HepG2 (cell line): ENCODE results near the gene COQ10B. TPM values are rescaled to one million over a fixed set of nuclear protein-coding genes. Genes with fewer than 3 reads are reported as not detected.

Experiments used
- ATAC-seq: fragments of 200-7000 bp; cut with Tn5 transposase; 3 replicates; pipeline ENCODE4 v1.9.1; 2020; ENCODE audit warnings: mild to moderate bottlenecking, moderate library complexity
- BruUV-seq: library from RNA; stranded (reverse); fragments of 400-500 nt; replicated peaks from 2 replicates; lab custom pipeline; 2021; lab: Mats Ljungman, UMichigan
- CTCF ChIA-PET: fragments of 300-600 bp; formaldehyde crosslinking; extraction: SDS; loops from one replicate; lab custom pipeline; 2021; ENCODE audit warnings: low total read pairs, inconsistent platforms, low intra/inter-chr PET ratio; lab: Yijun Ruan, JAX
- POLR2A ChIA-PET: fragments of 350-600 bp; sonication (Branson Sonifier 250); formaldehyde crosslinking; loops from one replicate; lab custom pipeline; 2020; ENCODE audit warnings: antibody characterized with exemption, inconsistent platforms; lab: Yijun Ruan, JAX
- DNase-seq: peaks from one replicate; pipeline ENCODE4 v3.0.0-alpha.2; 2015; ENCODE audit warnings: low spot score
- FAIRE-seq: peaks from 3 replicates; lab custom pipeline; 2011; peaks lifted over from hg19 to GRCh38; lab: Jason Lieb, UNC
- H2AFZ ChIP-seq: one replicate; pipeline ENCODE4 v1.6.1; 2011; ENCODE audit warnings: low read length, inconsistent platforms
- H3K27ac ChIP-seq: fragments of 300-600 bp; 3 replicates; pipeline ENCODE4 v1.8.0; 2011; ENCODE audit warnings: mixed run types, mild to moderate bottlenecking, mixed read lengths, low read length, inconsistent platforms; ENCODE audit not compliant: insufficient read depth; ENCODE audit errors: extremely low read length
- H3K27me3 ChIP-seq, 2 experiments: fragments of 200-600 bp in 1 of 2; 2 replicates in 1 of 2; 3 replicates in 1 of 2; pipeline versions ENCODE4 v1.6.0 to v1.8.0; 2011; ENCODE audit warnings: low read length in 2 of 2, mild to moderate bottlenecking in 2 of 2, moderate library complexity in 2 of 2, inconsistent platforms in 1 of 2; ENCODE audit not compliant: insufficient read depth in 2 of 2, control insufficient read depth in 1 of 2
- H3K36me3 ChIP-seq, 2 experiments: fragments of 200-600 bp in 1 of 2; replicated peaks in 1 of 2; 2 replicates in 1 of 2; 3 replicates in 1 of 2; pipeline versions ENCODE4 v1.5.1 to v1.8.0; 2011; ENCODE audit warnings: low read length in 2 of 2, inconsistent platforms in 1 of 2; ENCODE audit not compliant: insufficient read depth in 2 of 2, control insufficient read depth in 1 of 2
- H3K4me1 ChIP-seq: 2 replicates; pipeline ENCODE4 v1.5.1; 2012; ENCODE audit warnings: low read length, inconsistent platforms; ENCODE audit not compliant: insufficient read depth
- H3K4me2 ChIP-seq: 2 replicates; pipeline ENCODE4 v1.6.0; 2011; ENCODE audit warnings: low read depth, low read length, inconsistent platforms
- H3K4me3 ChIP-seq, 3 experiments: fragments of 200-600 bp in 1 of 3; sonication (generic), shearing (Covaris generic) in 1 of 3; replicated peaks in 1 of 3; 2 replicates each; pipeline ENCODE4 v1.5.1; 2011 to 2016; ENCODE audit warnings: low read length in 3 of 3, inconsistent platforms in 2 of 3, low read depth in 2 of 3, mild to moderate bottlenecking in 2 of 3, control low read depth in 1 of 3, mixed read lengths in 1 of 3; ENCODE audit not compliant: insufficient read depth in 1 of 3
- H3K79me2 ChIP-seq: one replicate; pipeline ENCODE4 v1.6.1; 2011; ENCODE audit warnings: low read length, inconsistent platforms; ENCODE audit not compliant: insufficient read depth
- H3K9ac ChIP-seq: 2 replicates; pipeline ENCODE4 v1.6.0; 2011; ENCODE audit warnings: mild to moderate bottlenecking, low read depth, low read length, inconsistent platforms; ENCODE audit not compliant: insufficient read depth
- H3K9me3 ChIP-seq: 2 replicates; pipeline ENCODE4 v1.5.1; 2012; ENCODE audit warnings: mild to moderate bottlenecking, low read length
- H4K20me1 ChIP-seq: 2 replicates; pipeline ENCODE4 v1.6.0; 2011; ENCODE audit warnings: inconsistent platforms, mild to moderate bottlenecking, low read length, moderate library complexity; ENCODE audit not compliant: insufficient read depth
- ARID3A ChIP-seq: IDR thresholded peaks from 2 replicates; pipeline ENCODE4 v1.6.1; 2012; ENCODE audit warnings: low read depth, low read length, improper control_type of control experiment
- CEBPG ChIP-seq: IDR thresholded peaks from 2 replicates; pipeline ENCODE4 v1.6.1; 2016
- DDIT3 ChIP-seq: sonication (generic); formaldehyde crosslinking; IDR thresholded peaks from 2 replicates; pipeline ENCODE4 v1.4.0; 2020; ENCODE audit warnings: mild to moderate bottlenecking, missing genetic modification reagents
- DNMT3B ChIP-seq: conservative IDR thresholded peaks from 2 replicates; pipeline ENCODE4 v1.6.1; 2016; ENCODE audit warnings: missing biosample characterization, control low read depth
- FOXP1 ChIP-seq, 2 experiments: fragments of 450-650 bp in 1 of 2; IDR thresholded peaks; 2 replicates each; pipeline ENCODE4 v1.6.1; 2017 to 2018; ENCODE audit warnings: antibody characterized with exemption in 1 of 2
- IRF2 ChIP-seq: IDR thresholded peaks from 2 replicates; pipeline ENCODE4 v1.6.1; 2018; ENCODE audit warnings: missing genetic modification reagents, missing compliant biosample characterization
- NFE2 ChIP-seq: sonication (generic); formaldehyde crosslinking; IDR thresholded peaks from 2 replicates; pipeline ENCODE4 v1.4.0; 2020; ENCODE audit warnings: missing genetic modification reagents
- NR2F1 ChIP-seq, 2 experiments: fragments of 450-650 bp in 1 of 2; formaldehyde crosslinking in 1 of 2; IDR thresholded peaks; 2 replicates each; pipeline versions ENCODE4 v1.5.0 to v1.6.1; 2016 to 2020; ENCODE audit warnings: mild to moderate bottlenecking in 1 of 2, missing compliant biosample characterization in 1 of 2, missing genetic modification reagents in 1 of 2, moderate library complexity in 1 of 2
- SALL2 ChIP-seq: sonication (generic); formaldehyde crosslinking; IDR thresholded peaks from 2 replicates; pipeline ENCODE4 v1.8.1; 2023; ENCODE audit warnings: mild to moderate bottlenecking, missing genetic modification reagents, inconsistent platforms
- SAP130 ChIP-seq: IDR thresholded peaks from 2 replicates; pipeline ENCODE4 v1.6.1; 2016; ENCODE audit warnings: low read depth
- SOX5 ChIP-seq: IDR thresholded peaks from 2 replicates; pipeline ENCODE4 v1.6.1; 2016; ENCODE audit warnings: borderline replicate concordance
- TCF7L2 ChIP-seq: IDR thresholded peaks from 2 replicates; pipeline ENCODE4 v1.6.1; 2011; ENCODE audit warnings: mild to moderate bottlenecking, low read depth, low read length, moderate library complexity
- ZFY ChIP-seq: sonication (generic); formaldehyde crosslinking; IDR thresholded peaks from 2 replicates; pipeline ENCODE4 v1.4.0; 2020; ENCODE audit warnings: missing genetic modification reagents
- ZMYM3 ChIP-seq: sonication (generic); formaldehyde crosslinking; IDR thresholded peaks from 2 replicates; pipeline ENCODE4 v1.5.1; 2020; ENCODE audit warnings: mild to moderate bottlenecking, missing genetic modification reagents
- ZNF207 ChIP-seq: fragments of 450-650 bp; IDR thresholded peaks from 2 replicates; pipeline ENCODE4 v1.6.1; 2016; ENCODE audit warnings: antibody characterized with exemption, borderline replicate concordance
- ZNF275 ChIP-seq: sonication (generic); formaldehyde crosslinking; IDR thresholded peaks from 2 replicates; pipeline ENCODE4 v1.8.0; 2022; ENCODE audit warnings: missing genetic modification reagents, mild to moderate bottlenecking, inconsistent platforms, borderline replicate concordance
- ZNF296 ChIP-seq: sonication (generic); formaldehyde crosslinking; conservative IDR thresholded peaks from 2 replicates; pipeline ENCODE4 v1.5.0; 2020; ENCODE audit warnings: mild to moderate bottlenecking, missing genetic modification reagents
- ZNF383 ChIP-seq: sonication (generic); formaldehyde crosslinking; IDR thresholded peaks from 2 replicates; pipeline ENCODE4 v1.4.0; 2020; ENCODE audit warnings: missing genetic modification reagents, mild to moderate bottlenecking, borderline replicate concordance
- ZNF468 ChIP-seq: sonication (generic); formaldehyde crosslinking; IDR thresholded peaks from 2 replicates; pipeline ENCODE4 v1.8.0; 2022; ENCODE audit warnings: mild to moderate bottlenecking, moderate library complexity, missing genetic modification reagents
- ZNF512 ChIP-seq: sonication (generic); formaldehyde crosslinking; IDR thresholded peaks from 2 replicates; pipeline ENCODE4 v1.4.0; 2020; ENCODE audit warnings: mild to moderate bottlenecking, missing genetic modification reagents
- ZNF674 ChIP-seq: sonication (generic); formaldehyde crosslinking; IDR thresholded peaks from 2 replicates; pipeline ENCODE4 v1.5.0; 2020; ENCODE audit warnings: low read depth, mild to moderate bottlenecking, missing genetic modification reagents
- WGBS: methylation state at CpG from one replicate; pipeline ENCODE4 v1.1.6; 2017; ENCODE audit warnings: low lambda C conversion rate; 5-methylcytosine and 5-hydroxymethylcytosine counted together
- in situ Hi-C: cut with HindIII; loops from 2 replicates; pipeline ENCODE4 v1.10.0; 2017; ENCODE audit warnings: low pct_unique_long_range_greater_than_20kb; ENCODE audit not compliant: extremely low pct_ligation_motif_present
- intact Hi-C: fragments of 100-400 bp; cut with micrococcal nuclease; formaldehyde crosslinking; loops from one replicate; pipeline ENCODE4 v1.10.0; 2022; ENCODE audit not compliant: unreplicated experiment
- polyA plus RNA-seq, 8 experiments: library from polyadenylated mRNA; depleted of rRNA in 3 of 8; stranded (reverse) in 7 of 8; unstranded in 1 of 8; fragments of >200 nt; fragmentation: Illumina TruSeq in 4 of 8; extraction: Trizol in 4 of 8; gene quantifications; 2 replicates each; pipeline versions ENCODE4 v1.2.1 to v1.2.3, GENCODE V29; 2011 to 2016; ENCODE audit warnings: low read depth in 4 of 8, missing spikeins in 1 of 8, mixed read lengths in 1 of 8; ENCODE audit not compliant: insufficient read depth in 1 of 8
- total RNA-seq, 5 experiments: library from RNA; depleted of rRNA; stranded (reverse); fragments of >200 nt; fragmentation: Illumina TruSeq; extraction: Trizol; gene quantifications; 2 replicates each; pipeline ENCODE4 v1.2.3, GENCODE V29; 2016; ENCODE audit warnings: low read depth in 1 of 5

Gene COQ10B
- total and polyA plus RNA-seq, 2 of the 13 experiments (the other 11 are each of a cell fraction or from before 2014, with no cell fraction given), result 4.6 to 34.9 TPM

GRCh38 chr2:197454923-197455322, 1.6 kb downstream of the COQ10B start (continued):
- TF ChIP-seq ARID3A, result 0 out of 2 replicates have a peak, but pooled peaks have one; percentile 32
- peak; percentile 52 for TF ChIP-seq CEBPG (CRISPR knock-in tag)
- peak; percentile 33; the same call in 1 of the 2 replicates for TF ChIP-seq SAP130 (CRISPR knock-in tag)
- TF ChIP-seq DNMT3B, result no peak
- TF ChIP-seq ZNF275, result no peak
- 0 out of 2 replicates have a peak, but pooled peaks have one; percentile 11 for TF ChIP-seq SOX5 (CRISPR knock-in tag)
- TF ChIP-seq ZNF296 (CRISPR knock-in tag), result no peak
- TF ChIP-seq IRF2 (CRISPR knock-in tag), result 0 out of 2 replicates have a peak, but pooled peaks have one; percentile 5
- TF ChIP-seq ZNF207, result no peak
- no peak for TF ChIP-seq FOXP1 (IDR thresholded peaks at IDR 0.05)
- TF ChIP-seq FOXP1 (CRISPR knock-in tag; IDR thresholded peaks at IDR 0.05), result peak; percentile 31; the same call in 1 of the 2 replicates

GRCh38 chr2:197455428-197455827, 2.1 kb downstream of the COQ10B start:
- Histone ChIP-seq H3K9me3 (no peaks in the 10 kb centered on the region), H3K9ac (peak overlapping the region; percentile 98; the same call in 1 of the 2 replicates), H3K79me2 (peaks cover 64% of the 10 kb centered on the region), H3K4me2 (peak overlapping the region; percentile 93), H3K27ac (peak overlapping the region; percentile 97), H4K20me1 (no peaks in the 10 kb centered on the region; the same call in 1 of the 2 replicates), H3K27me3 (no peaks in the 10 kb centered on the region; a peak in 1 of 5 replicates), H3K4me3 (peak overlapping the region in 2 of 3 experiments; percentile 95 to 96; a peak in 2 of 6 replicates), H3K36me3 (peaks cover 0 to 16% of the 10 kb centered on the region in 2 experiments; a peak in 3 of 5 replicates), H3K4me1 (peaks cover 36% of the 10 kb centered on the region), H2AFZ (no peak overlapping the region)
- ATAC-seq, result no peak
- WGBS, result 92% methylated on average over 1 of the region's 1 CpG
- ChIA-PET CTCF (no interaction called here), POLR2A (interaction anchor here (0.6 to 8.2 kb wide), 4 partner anchors 17 to 45 kb away, joined by 3 to 306 read pairs (median 140); partner anchors contain the start of genes HSPD1, HSPE1 and SF3B1)
- no peak for DNase-seq
- intact Hi-C loops, result no loop called here
- no peak for FAIRE-seq
- in situ Hi-C loops, result no loop called here
- BruUV-seq, result no TSS peak
- TF ChIP-seq NFE2 (no peak), ZMYM3 (CRISPR knock-in tag) (0 out of 2 replicates have a peak, but pooled peaks have one; percentile 67), ZNF383 (CRISPR knock-in tag) (no peak), ZNF468 (CRISPR knock-in tag) (no peak), NR2F1 (CRISPR knock-in tag; IDR thresholded peaks at IDR 0.05) (no peak), ZNF674 (no peak), SALL2 (CRISPR knock-in tag) (no peak), ZNF512 (CRISPR knock-in tag) (no peak), TCF7L2 (no peak), DDIT3 (CRISPR knock-in tag) (no peak), ZFY (CRISPR knock-in tag) (0 out of 2 replicates have a peak, but pooled peaks have one; percentile 23)
